ENCODE results near the gene KLHDC3.
A peak's percentile ranks its signal among the peaks of the same experiment; 100 is the strongest.

The KLHDC3 gene

DNA sequence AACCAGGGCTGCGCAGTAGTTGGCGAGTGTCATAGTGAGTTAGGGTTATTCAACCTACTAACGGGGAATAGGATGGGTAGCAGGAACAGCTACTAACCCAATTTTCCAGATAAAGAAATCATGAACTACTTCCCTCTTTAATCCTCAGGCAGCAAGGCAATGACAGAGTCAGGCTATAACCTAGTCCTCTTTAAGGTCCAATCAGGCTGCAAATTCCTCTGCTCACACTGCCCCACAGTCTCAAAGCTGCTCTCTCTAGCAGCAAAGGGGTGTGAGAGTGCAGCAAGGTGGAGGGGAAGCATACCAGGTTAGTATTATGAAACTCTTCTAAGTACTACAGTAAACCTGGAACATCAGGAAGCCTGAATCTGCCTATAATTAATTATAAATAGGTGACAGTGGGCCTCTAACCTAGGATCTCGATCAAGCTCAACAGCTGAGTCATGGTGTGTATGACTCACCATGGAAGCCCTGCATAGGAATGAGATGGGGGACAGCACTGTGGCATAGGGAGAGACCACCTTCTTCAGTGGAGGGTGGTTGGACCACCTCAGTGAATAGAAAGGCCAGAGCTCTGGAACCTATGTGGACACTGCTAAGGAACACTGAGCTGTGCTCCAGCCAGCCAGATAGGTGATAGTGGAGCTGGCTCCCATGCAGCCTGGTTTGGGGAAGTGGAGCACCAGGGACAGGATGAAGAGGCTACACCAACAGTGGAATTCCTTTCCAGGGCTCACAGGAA is 43.0 kb upstream of the KLHDC3 start:
- TF ChIP-seq, protein P1, sequence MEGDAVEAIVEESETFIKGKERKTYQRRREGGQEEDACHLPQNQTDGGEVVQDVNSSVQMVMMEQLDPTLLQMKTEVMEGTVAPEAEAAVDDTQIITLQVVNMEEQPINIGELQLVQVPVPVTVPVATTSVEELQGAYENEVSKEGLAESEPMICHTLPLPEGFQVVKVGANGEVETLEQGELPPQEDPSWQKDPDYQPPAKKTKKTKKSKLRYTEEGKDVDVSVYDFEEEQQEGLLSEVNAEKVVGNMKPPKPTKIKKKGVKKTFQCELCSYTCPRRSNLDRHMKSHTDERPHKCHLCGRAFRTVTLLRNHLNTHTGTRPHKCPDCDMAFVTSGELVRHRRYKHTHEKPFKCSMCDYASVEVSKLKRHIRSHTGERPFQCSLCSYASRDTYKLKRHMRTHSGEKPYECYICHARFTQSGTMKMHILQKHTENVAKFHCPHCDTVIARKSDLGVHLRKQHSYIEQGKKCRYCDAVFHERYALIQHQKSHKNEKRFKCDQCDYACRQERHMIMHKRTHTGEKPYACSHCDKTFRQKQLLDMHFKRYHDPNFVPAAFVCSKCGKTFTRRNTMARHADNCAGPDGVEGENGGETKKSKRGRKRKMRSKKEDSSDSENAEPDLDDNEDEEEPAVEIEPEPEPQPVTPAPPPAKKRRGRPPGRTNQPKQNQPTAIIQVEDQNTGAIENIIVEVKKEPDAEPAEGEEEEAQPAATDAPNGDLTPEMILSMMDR (IDR thresholded peaks at IDR 0.05), result no peak
- H3K4me3 ChIP-seq, result no peak overlapping the region
- no peak for DNase-seq (ENCODE audit: low spot score)
- H3K27ac ChIP-seq, result no peak overlapping the region

DNA sequence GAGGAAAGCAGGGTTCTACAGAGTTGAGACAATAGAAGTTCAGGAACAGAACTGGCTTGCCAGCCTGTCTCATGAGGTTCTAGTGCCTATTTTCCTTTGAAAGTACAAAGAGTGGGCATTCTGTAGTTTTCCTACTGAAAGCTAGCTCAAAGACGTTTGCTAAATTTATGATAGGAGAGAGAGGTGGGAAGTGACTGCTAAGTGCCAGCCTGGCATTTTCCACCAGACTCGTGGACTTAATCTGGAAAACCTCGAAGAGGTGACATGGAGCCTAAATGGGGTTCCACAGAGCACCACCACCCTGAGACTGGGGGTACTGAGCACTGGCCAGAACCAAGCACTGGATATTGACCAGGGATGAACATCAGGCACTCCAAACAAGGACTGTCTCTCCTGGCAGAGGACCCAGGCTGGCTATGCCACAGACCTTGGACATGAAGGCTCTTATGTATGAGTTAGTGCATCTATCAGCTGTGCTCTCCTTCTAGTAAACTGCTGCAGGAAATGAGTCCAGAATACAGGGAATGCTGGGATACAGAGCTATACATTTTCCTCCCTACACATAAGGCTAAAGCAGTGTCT is 42.2 kb upstream of the KLHDC3 start:
- H3K4me3 ChIP-seq, result no peak overlapping the region
- no peak overlapping the region for H3K27ac ChIP-seq
- TF ChIP-seq, protein P1 (IDR thresholded peaks at IDR 0.05), result no peak
- no peak for DNase-seq (ENCODE audit: low spot score)

DNA sequence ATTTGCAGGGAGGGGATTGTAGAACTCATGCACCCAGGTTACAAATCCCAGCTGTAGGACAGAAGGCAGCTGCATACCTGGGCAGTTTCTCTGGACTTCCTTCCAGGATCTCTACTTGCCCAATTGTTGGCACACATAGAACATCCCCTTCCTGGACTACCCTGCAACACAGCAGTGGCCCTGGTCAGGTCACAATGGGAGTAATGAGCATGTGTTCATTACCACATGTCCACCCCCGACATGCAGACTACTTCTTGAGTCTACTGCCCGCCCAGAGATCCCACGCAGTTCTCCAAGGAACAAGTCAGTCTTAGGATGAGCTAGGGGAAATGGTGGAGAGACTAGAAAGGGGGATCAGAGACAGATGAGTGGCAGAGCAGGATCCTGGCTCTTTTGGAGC is 40.1 kb upstream of the KLHDC3 start:
- TF ChIP-seq, protein P1 (IDR thresholded peaks at IDR 0.05), result no peak
- Histone ChIP-seq H3K27ac (no peak overlapping the region), H3K4me3 (no peak overlapping the region)
- DNase-seq (ENCODE audit: low spot score), result no peak

DNA sequence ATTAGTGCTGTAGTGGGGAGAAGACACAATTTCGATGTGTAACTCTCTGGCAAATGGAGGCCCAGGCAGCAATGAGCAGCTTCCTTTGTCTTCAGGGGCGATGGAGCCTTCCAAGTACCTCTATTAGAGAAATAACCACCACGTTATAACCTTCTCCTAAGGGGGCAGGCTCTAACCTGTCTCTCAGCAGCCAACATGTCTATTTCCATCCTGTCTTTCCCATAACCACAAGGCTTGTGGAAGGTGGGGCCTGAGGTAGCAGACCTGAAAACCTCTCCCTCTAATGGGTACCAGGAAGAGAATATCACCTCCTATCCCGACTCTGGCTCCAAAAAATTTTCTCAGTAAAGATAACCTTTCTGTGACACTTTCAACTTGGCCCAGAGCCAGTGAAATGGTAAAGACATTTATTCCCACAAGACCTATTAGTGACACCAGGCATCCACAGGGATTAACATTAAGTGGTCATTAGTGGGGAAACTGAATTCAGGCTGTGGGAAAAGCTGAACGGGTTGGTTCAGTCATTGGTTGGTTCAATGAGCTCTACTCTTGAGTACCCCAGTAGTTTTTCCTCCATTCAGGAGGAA is 39.0 kb upstream of the KLHDC3 start:
- DNase-seq (ENCODE audit: low spot score), result no peak
- TF ChIP-seq, protein P1 (IDR thresholded peaks at IDR 0.05), result no peak
- no peak overlapping the region for H3K27ac ChIP-seq

DNA sequence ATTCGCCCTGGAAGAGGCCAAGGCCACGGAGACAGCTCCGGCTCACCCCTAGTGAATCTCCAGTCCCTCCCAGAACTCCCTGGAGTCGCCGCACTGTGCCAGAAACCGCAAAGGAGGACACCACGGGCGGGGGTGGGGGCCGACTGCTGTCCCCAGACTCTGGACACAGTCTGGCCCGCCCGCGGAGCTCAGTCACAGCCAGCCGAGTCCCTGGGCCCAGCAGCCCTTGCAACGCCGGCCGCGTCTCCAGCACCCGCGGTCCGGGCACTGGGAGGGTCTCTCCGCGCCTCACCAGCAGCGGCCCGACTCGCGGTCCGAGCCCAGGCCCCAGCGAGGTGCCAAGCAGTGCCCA is 35.6 kb upstream of the KLHDC3 start:
- Histone ChIP-seq H3K27ac (peak overlapping the region; percentile 70 to 87), H3K4me3 (peak overlapping the region; percentile 87)
- DNase-seq (ENCODE audit: low spot score), result no peak
- TF ChIP-seq, protein P1 (IDR thresholded peaks at IDR 0.05), result no peak

More for the DNA sequence above, 39.0 kb upstream of the KLHDC3 start:
- H3K4me3 ChIP-seq, result no peak overlapping the region

DNA sequence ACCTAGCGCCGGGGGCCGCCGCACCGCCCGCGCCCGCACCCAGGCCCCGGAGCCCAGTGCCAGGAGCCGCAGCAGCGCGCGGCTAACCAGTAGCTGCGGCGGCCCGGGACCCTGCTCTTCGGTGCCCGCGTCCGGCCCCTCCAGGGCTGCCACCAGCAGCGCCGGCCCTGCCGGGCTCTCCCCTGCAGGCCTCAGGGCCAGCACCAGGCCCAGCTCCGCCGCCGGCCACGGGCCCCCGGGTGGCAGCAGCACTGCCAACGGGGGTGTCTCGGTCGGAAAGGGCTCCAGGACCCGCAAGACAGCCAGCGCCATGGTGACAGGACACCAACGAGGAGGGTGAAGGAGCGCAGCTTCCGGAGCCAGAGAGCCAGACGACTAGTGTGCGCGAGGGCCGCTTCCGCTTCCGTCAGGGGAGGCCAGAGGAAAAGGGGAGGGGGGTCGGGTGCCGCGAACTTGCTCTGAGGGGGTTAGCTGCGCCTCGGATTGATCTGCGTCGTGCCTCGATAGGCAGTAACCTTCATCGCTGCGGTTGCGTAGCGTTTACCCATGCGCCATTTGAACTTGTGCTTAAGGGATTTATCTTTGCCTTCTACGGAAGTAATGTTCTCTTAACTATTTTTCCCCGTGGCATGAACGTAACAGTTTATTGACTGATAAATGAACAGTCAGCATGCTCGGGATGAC is 35.1 kb upstream of the KLHDC3 start, which contains the start of gene PEX6:
TSS of gene PEX6 (minus strand) at position 343 of the 684 bp plus-strand sequence. CDS start at position 312, 31 bp downstream.
- peak; percentile 92 for DNase-seq (ENCODE audit: low spot score)
- TF ChIP-seq, protein P1 (IDR thresholded peaks at IDR 0.05), result no peak
- Histone ChIP-seq H3K4me3 (peak within 1 kb of the TSS; percentile 87), H3K27ac (peak within 1 kb of the TSS; percentile 70 to 87)
